ENCODE data around the gene PTN.
"Not testable (repeated sequence)": the region's sequence is repeated elsewhere in the genome, so short reads cannot be mapped to it uniquely, and the experiment has no call there.

The PTN gene

GRCh38 chr7:137245186-137245585 is 98.3 kb downstream of the PTN start:
- TF ChIP-seq CTCF (IDR thresholded peaks at IDR 0.05; ENCODE audit: insufficient read depth, missing control alignments), result no peak
- DNase-seq (ENCODE audit: insufficient read length, low spot score) (no peak), FAIRE-seq (no peak)

- no peak for TF ChIP-seq CTCF (IDR thresholded peaks at IDR 0.05; ENCODE audit: insufficient read depth, missing control alignments)
- DNase-seq (ENCODE audit: insufficient read length, low spot score), result no peak
- FAIRE-seq, result no peak
These were observed 99.8 kb downstream of the PTN start for GRCh38 chr7:137243741-137244140.

GRCh38 chr7:137242616-137243015 is 100.9 kb downstream of the PTN start:
- no peak for FAIRE-seq
- no peak for DNase-seq (ENCODE audit: insufficient read length, low spot score)
- TF ChIP-seq CTCF (IDR thresholded peaks at IDR 0.05; ENCODE audit: insufficient read depth, missing control alignments), result no peak

GRCh38 chr7:137241655-137242360 is 101.7 kb downstream of the PTN start:
- FAIRE-seq (no peak), DNase-seq (ENCODE audit: insufficient read length, low spot score) (no peak)
- TF ChIP-seq CTCF (IDR thresholded peaks at IDR 0.05; ENCODE audit: insufficient read depth, missing control alignments), result no peak

- not testable (repeated sequence) for DNase-seq (ENCODE audit: insufficient read length, low spot score); FAIRE-seq
These were observed 104.3 kb downstream of the PTN start for GRCh38 chr7:137239186-137239585.

- FAIRE-seq (no peak), DNase-seq (ENCODE audit: insufficient read length, low spot score) (no peak)
- TF ChIP-seq CTCF (IDR thresholded peaks at IDR 0.05; ENCODE audit: insufficient read depth, missing control alignments), result no peak
These were observed 108.1 kb downstream of the PTN start for GRCh38 chr7:137235434-137235833.

GRCh38 chr7:137231167-137231566 is 112.4 kb downstream of the PTN start:
- no peak for DNase-seq (ENCODE audit: insufficient read length, low spot score)
- no peak for FAIRE-seq
- no peak for TF ChIP-seq CTCF (IDR thresholded peaks at IDR 0.05; ENCODE audit: insufficient read depth, missing control alignments)

- FAIRE-seq (no peak), DNase-seq (ENCODE audit: insufficient read length, low spot score) (no peak)
- no peak for TF ChIP-seq CTCF (IDR thresholded peaks at IDR 0.05; ENCODE audit: insufficient read depth, missing control alignments)
These were observed 122.1 kb downstream of the PTN start for GRCh38 chr7:137221467-137221866.

All from D721Med (cell line).